GM19468 (cell line): ENCODE results near the gene ELN.

Source experiments
- ATAC-seq: cut with Tn5 transposase; IDR thresholded peaks from one replicate; pipeline ENCODE4 v1.9.1; 2021; ENCODE audit warnings: mild to moderate bottlenecking, moderate library complexity, moderate number of reproducible peaks; ENCODE audit not compliant: unreplicated experiment; ENCODE audit errors: extremely low read depth

ELN gene

GRCh38 chr7:74084722-74085578, 57.0 kb downstream of the ELN start:
- ATAC-seq, result no peak

GRCh38 chr7:74087791-74088453, 59.9 kb downstream of the ELN start:
- ATAC-seq, result no peak

- ATAC-seq, result no peak
These were observed 64.5 kb downstream of the ELN start for GRCh38 chr7:74092321-74092963.

GRCh38 chr7:74092964-74093471, 65.0 kb downstream of the ELN start:
- peak; percentile 47 for ATAC-seq

- ATAC-seq, result no peak
These were observed 65.8 kb downstream of the ELN start for GRCh38 chr7:74093671-74094223.

- ATAC-seq, result peak; percentile 30
These were observed 66.5 kb downstream of the ELN start for GRCh38 chr7:74094224-74095101.

- no peak for ATAC-seq
These were observed 67.2 kb downstream of the ELN start for GRCh38 chr7:74095135-74095534.

GRCh38 chr7:74097937-74098614, 70.1 kb downstream of the ELN start:
- no peak for ATAC-seq

- no peak for ATAC-seq
These were observed 71.1 kb downstream of the ELN start for GRCh38 chr7:74099031-74099430.

GRCh38 chr7:74101061-74101681, 73.2 kb downstream of the ELN start:
- peak; percentile 80 for ATAC-seq

GRCh38 chr7:74103219-74103772, 75.3 kb downstream of the ELN start:
- no peak for ATAC-seq

GRCh38 chr7:74104702-74105101, 76.7 kb downstream of the ELN start:
- no peak for ATAC-seq

GRCh38 chr7:74105992-74106391, 78.0 kb downstream of the ELN start:
- no peak for ATAC-seq

- ATAC-seq, result no peak
These were observed 78.9 kb downstream of the ELN start for GRCh38 chr7:74106846-74107245.

GRCh38 chr7:74115326-74115725, 87.4 kb downstream of the ELN start:
- no peak for ATAC-seq

GRCh38 chr7:74116356-74116755, 88.4 kb downstream of the ELN start:
- ATAC-seq, result no peak
